HG02610 (cell line): ENCODE results near the gene PIP5K1C.
"Not testable (repeated sequence)": the region's sequence is repeated elsewhere in the genome, so short reads cannot be mapped to it uniquely, and the experiment has no call there.

Source experiments
- ATAC-seq: cut with Tn5 transposase; IDR thresholded peaks from one replicate; pipeline ENCODE4 v1.9.1; 2021; ENCODE audit warnings: mild to moderate bottlenecking, moderate library complexity; ENCODE audit not compliant: unreplicated experiment

Gene PIP5K1C

GRCh38 chr19:3601021-3601420 lies 99.2 kb downstream of the PIP5K1C start:
- no peak for ATAC-seq

- ATAC-seq, result no peak
Observed at GRCh38 chr19:3599776-3600187, 100.5 kb downstream of the PIP5K1C start.

- ATAC-seq, result no peak
Observed at GRCh38 chr19:3595521-3596061, 104.7 kb downstream of the PIP5K1C start.

- ATAC-seq, result no peak
Observed at GRCh38 chr19:3593156-3593555, 107.1 kb downstream of the PIP5K1C start.

GRCh38 chr19:3591876-3592613 lies 108.2 kb downstream of the PIP5K1C start:
- ATAC-seq, result no peak

- no peak for ATAC-seq
Observed at GRCh38 chr19:3590991-3591659, 109.1 kb downstream of the PIP5K1C start.

GRCh38 chr19:3589949-3590348 lies 110.3 kb downstream of the PIP5K1C start:
- ATAC-seq, result no peak

GRCh38 chr19:3589439-3589838 lies 110.8 kb downstream of the PIP5K1C start:
- ATAC-seq, result no peak

GRCh38 chr19:3586707-3587346 lies 113.4 kb downstream of the PIP5K1C start:
- no peak for ATAC-seq

- ATAC-seq, result no peak
Observed at GRCh38 chr19:3586127-3586626, 114.1 kb downstream of the PIP5K1C start.

- ATAC-seq, result no peak
Observed at GRCh38 chr19:3585301-3586126, 114.8 kb downstream of the PIP5K1C start, which contains the start of gene GIPC3. TSS of gene GIPC3 (plus strand) at chr19:3585478. CDS start at chr19:3585598, 120 bp downstream.

GRCh38 chr19:3584036-3584802 lies 116.0 kb downstream of the PIP5K1C start:
- not testable (repeated sequence) for ATAC-seq

GRCh38 chr19:3581792-3582191 lies 118.5 kb downstream of the PIP5K1C start:
- not testable (repeated sequence) for ATAC-seq
